ENCODE results near the gene AGGF1.
"Not testable (repeated sequence)": the region's sequence is repeated elsewhere in the genome, so short reads cannot be mapped to it uniquely, and the experiment has no call there.

AGGF1 gene

DNA sequence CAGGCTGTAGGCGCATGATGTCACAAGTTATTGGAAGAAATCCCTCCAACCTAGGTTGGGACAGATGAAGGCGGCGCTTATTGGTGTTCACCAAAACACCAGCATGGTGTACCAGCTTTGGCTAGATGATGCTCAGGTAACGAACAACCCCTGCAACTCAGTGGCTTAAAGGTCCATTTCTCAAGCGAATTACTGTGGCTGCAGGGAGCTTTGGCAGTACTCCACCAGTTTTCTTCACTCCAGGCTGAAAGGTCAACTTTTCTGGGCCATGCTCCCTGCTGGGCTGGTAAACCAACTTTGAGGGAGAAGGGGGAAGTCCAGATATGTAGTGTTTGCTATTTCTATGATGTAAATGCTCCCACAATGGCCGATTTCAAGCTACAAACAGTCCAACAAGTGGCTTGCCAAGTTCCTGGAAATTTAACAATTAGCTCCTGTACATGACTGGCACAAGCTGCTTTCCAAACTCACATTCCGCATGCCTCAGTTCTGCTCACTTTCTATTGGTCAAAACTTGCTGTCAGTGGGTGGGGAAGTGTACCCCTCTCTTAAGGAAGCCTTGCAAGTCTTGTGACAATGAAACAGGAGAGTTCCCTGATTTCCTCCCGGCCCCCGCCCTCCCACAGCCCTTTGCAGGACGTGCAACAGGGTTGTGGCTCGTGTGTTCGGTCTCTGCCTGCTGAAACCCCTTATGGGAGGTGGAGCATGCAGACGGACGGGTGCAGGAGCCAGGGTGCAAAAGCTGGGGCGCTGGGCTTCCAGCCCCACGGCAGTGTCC is 57.5 kb downstream of the AGGF1 start:
- no peak for DNase-seq

DNA sequence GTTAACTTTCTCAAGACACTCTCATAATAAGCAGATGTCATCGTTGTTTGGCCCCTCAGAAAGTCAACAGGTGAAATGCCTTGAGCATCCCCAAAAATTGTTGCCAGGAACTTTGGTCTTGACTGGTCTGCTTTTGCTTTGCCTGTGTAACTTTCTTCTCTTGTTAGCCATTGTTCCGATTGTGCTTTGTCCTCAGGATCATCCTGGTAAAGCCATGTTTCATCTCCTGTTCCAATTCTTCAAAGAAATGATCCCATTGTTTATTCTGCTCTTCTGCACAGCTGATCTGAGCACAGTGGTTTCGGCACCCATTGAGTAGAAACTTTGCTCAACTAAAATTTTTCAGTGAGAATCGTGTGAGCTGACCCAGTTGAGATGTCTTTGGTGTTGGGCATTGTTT is 65.0 kb downstream of the AGGF1 start:
- DNase-seq, result no peak

DNA sequence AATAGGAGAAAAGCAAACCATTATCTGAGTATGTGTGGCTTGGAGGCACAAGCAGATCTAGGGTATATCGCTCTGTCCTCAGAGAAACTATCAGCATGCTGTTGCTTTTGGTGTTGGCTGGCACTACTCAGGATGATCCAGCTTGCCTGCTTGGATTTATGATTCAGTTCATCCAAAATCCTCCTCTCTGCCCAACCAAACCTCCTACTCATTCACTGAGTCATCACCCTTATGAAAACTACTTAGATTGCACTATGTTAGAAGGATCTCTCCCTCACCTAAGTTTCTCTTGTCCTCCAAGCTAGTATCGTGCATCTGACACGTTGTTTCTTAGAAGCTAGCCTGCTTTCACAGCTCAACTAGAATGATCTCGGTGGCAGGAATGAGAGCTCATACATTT is 71.1 kb downstream of the AGGF1 start:
- DNase-seq, result no peak

DNA sequence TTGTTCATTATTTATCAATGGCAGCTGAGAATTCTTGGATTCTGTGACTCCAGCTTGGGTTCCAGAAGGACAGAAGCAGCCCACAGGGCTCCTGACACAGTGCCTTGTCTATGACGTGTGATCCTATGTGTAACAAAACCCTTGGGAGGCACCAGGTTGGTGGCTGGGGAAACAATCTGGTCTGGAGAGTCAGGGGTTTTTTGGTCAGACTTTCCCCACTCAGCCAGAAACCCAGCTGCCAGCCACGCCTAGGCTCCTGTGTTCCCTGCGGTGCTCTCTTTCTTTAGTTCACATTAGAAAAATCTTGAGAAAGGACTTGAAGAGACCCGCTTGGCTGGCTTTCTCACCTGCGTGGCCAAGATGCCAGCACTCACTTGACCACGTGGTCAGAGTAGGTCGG is 72.3 kb downstream of the AGGF1 start:
- DNase-seq, result no peak

DNA sequence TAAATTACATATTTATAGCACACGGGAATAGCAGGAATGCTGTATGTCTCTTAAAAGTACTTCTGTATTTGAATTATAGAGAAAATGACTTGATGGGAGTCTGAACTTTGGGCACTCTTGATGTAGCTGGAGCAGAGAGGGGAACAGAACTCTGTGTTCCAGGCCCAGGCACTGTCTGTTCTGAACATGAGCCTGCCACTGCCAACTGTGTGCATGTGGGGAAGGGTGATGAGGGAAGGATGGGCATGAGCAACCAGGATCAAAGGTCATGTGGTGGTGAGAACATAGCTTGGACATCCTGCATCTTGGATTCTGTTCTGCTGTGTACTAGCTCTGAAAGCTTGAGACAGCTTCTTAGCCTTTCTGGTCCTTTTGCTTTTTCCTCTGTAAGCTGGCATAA is 73.3 kb downstream of the AGGF1 start:
- no peak for DNase-seq

DNA sequence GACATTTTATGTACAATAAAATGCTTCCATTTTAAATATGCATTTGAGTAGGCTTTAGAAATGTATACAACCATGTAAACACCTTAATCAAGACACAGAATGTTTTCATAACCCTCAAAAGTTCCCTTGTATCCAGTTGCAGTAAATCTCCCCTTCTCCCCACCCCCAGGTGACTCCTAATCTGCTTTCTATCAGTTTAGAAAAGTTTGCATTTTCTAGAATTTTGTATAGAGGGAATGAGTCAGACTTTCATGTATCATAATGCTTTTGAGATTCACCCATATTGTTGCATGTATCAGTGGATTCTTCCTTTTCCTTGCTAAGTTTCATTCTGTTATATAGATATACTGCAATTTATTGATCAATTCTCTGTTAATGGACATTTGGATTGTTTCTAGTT is 74.6 kb downstream of the AGGF1 start:
- no peak for DNase-seq

DNA sequence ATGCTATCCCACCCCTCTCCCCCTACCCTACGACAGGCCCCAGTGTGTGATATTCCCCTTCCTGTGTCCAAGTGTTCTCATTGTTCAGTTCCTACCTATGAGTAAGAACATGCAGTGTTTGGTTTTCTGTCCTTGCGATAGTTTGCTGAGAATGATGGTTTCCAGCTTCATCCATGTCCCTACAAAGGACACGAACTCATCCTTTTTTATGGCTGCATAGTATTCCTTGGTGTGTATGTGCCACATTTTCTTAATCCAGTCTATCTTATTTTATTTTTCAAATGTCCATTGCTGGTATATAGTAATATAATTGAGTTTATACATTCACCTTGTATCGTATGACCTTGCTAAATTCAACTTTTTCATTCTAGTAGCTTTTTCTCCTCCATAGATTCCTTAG is 76.8 kb downstream of the AGGF1 start:
- not testable (repeated sequence) for DNase-seq
